Common myeloid progenitor, CD34-positive (primary cell): ENCODE measurements around the gene BARX2.
"Not testable (repeated sequence)": the region's sequence is repeated elsewhere in the genome, so short reads cannot be mapped to it uniquely, and the experiment has no call there.

Experiments
- CTCF ChIA-PET: fragments of 350-600 bp; sonication (Branson Sonifier 250); formaldehyde crosslinking; loops from one replicate; lab custom pipeline; 2021; ENCODE audit warnings: antibody characterized with exemption; lab: Charles Lee
- POLR2A ChIA-PET: fragments of 350-600 bp; sonication (Branson Sonifier 250); formaldehyde crosslinking; loops from one replicate; lab custom pipeline; 2021; ENCODE audit warnings: antibody characterized with exemption; lab: Charles Lee
- DNase-seq, 3 donors: peaks; one replicate each; pipeline versions ENCODE4 v3.0.0 to v3.0.0-alpha.2; 2013
- H3K27ac ChIP-seq, 2 experiments: 1 replicate in 1 of 2; 2 replicates in 1 of 2; pipeline ENCODE4 v1.7.0; 2013; ENCODE audit warnings: inconsistent platforms in 2 of 2, low read length in 2 of 2, mild to moderate bottlenecking in 2 of 2, low read depth in 1 of 2, moderate library complexity in 1 of 2; ENCODE audit not compliant: severe bottlenecking in 2 of 2, insufficient read depth in 1 of 2, poor library complexity in 1 of 2
- H3K27me3 ChIP-seq, 5 experiments: replicated peaks in 2 of 5; 1 replicate in 3 of 5; 2 replicates in 2 of 5; pipeline versions ENCODE4 v1.6.1 to v1.7.0; 2013; ENCODE audit warnings: low read length in 4 of 5, mild to moderate bottlenecking in 2 of 5, moderate library complexity in 2 of 5, inconsistent platforms in 1 of 5; ENCODE audit not compliant: insufficient read depth in 5 of 5, control insufficient read depth in 4 of 5
- H3K36me3 ChIP-seq, 4 experiments: 1 replicate in 2 of 4; 2 replicates in 2 of 4; pipeline versions ENCODE4 v1.6.1 to v1.7.0; 2013; ENCODE audit warnings: low read length in 3 of 4, control low read depth in 1 of 4, mild to moderate bottlenecking in 1 of 4; ENCODE audit not compliant: control insufficient read depth in 4 of 4, insufficient read depth in 4 of 4
- H3K4me1 ChIP-seq, 4 experiments: 1 replicate in 3 of 4; 2 replicates in 1 of 4; pipeline versions ENCODE4 v1.6.1 to v1.7.1; 2013; ENCODE audit warnings: low read length in 3 of 4, mild to moderate bottlenecking in 3 of 4, control low read depth in 1 of 4, inconsistent platforms in 1 of 4, moderate library complexity in 1 of 4; ENCODE audit not compliant: control insufficient read depth in 4 of 4, insufficient read depth in 4 of 4; ENCODE audit errors: control extremely low read depth in 1 of 4
- H3K4me3 ChIP-seq, 7 experiments: 1 replicate in 4 of 7; 2 replicates in 3 of 7; pipeline versions ENCODE4 v1.5.1 to v1.7.0; 2013; ENCODE audit warnings: mild to moderate bottlenecking in 7 of 7, low read length in 6 of 7, moderate library complexity in 6 of 7, inconsistent platforms in 2 of 7, low read depth in 2 of 7, control low read depth in 1 of 7; ENCODE audit not compliant: insufficient read depth in 4 of 7, control insufficient read depth in 1 of 7; ENCODE audit errors: extremely low read depth in 1 of 7
- H3K9me3 ChIP-seq, 5 experiments: 1 replicate in 4 of 5; 2 replicates in 1 of 5; pipeline versions ENCODE4 v1.6.1 to v1.7.1; 2013; ENCODE audit warnings: low read length in 4 of 5, mild to moderate bottlenecking in 2 of 5, inconsistent platforms in 1 of 5, low read depth in 1 of 5, moderate library complexity in 1 of 5; ENCODE audit not compliant: control insufficient read depth in 4 of 5, insufficient read depth in 2 of 5; ENCODE audit errors: control extremely low read depth in 1 of 5
- WGBS: methylation state at CpG from one replicate; pipeline ENCODE4 v1.1.5; 2013; ENCODE audit not compliant: insufficient coverage; 5-methylcytosine and 5-hydroxymethylcytosine counted together

Gene BARX2

DNA sequence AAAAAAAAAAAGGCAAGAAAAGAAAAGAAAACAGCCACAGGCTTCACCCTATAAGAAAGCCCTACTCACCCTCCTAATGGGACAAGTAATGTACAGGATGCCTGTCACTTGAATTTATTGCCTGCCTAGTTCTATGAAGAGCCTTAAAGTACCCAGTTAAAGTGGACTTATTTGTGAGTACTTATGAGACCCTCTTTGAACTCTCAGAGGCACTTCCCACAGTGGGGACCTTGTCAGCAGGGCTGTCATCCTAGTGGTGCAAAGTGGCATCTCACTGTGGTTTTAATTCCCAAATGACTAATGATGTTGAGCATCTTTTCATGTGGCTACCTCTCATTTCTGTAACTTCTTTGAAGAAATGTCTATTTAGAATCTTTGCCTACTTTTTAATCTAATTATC lies 41.8 kb upstream of the BARX2 start:
- DNase-seq: peak in 2 of 3 donors; percentile 54 to 56
- no peak overlapping the region for H3K4me3 ChIP-seq
- H3K27me3 ChIP-seq: no peaks in the 10 kb centered on the region
- H3K9me3 ChIP-seq: no peaks in the 10 kb centered on the region
- no peak overlapping the region for H3K27ac ChIP-seq
- POLR2A ChIA-PET: no interaction called here
- H3K4me1 ChIP-seq: peaks cover 0 to 2% (median 0%) of the 10 kb centered on the region in 4 experiments
- CTCF ChIA-PET: interaction anchor here (0.9 to 3.6 kb wide), 5 partner anchors 13 to 216 kb away, joined by 4 to 38 read pairs (median 12); no protein-coding TSS in a partner anchor
- no peaks in the 10 kb centered on the region for H3K36me3 ChIP-seq

DNA sequence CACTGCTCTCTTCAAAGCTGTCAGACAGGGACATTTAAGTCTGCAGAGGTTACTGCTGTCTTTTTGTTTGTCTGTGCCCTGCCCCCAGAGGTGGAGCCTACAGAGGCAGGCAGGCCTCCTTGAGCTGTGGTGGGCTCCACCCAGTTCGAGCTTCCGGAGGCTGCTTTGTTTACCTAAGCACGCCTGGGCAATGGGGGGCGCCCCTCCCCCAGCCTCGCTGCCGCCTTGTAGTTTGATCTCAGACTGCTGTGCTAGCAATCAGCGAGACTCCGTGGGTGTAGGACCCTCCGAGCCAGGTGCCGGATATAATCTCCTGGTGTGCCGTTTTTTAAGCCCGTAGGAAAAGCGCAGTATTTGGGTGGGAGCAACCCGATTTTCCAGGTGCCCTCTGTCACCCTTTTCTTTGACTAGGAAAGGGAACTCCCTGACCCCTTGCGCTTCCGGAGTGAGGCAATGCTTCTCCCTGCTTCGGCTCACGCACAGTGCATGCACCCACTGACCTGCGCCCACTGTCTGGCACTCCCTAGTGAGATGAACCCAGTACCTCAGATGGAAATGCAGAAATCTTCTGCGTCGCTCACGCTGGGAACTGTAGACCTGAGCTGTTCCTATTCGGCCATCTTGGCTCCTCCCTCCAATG lies 31.2 kb upstream of the BARX2 start:
- H3K9me3 ChIP-seq, H3K4me1 ChIP-seq, H3K27me3 ChIP-seq, H3K36me3 ChIP-seq, DNase-seq, POLR2A ChIA-PET, CTCF ChIA-PET, H3K4me3 ChIP-seq, H3K27ac ChIP-seq: not testable (repeated sequence)
- 76% methylated on average over 19 of the region's 23 CpGs for WGBS

DNA sequence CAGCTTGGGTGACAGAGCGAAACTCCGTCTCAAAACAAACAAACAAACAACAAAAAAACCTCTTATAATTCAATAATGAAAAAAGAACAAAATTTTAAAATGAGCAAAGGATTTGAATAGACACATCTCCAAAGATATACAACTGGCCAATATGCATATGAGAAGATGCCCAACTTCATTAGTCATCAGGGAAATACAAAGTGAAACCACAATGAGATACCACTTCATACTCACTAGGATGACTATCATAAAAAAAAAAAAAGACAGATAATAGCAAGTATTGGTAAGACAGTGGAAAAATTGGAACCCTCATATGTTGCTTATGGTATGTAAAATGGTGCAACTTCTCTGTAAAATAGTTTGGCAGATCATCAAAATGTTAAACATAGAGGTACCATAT lies 28.7 kb upstream of the BARX2 start:
- ChIA-PET POLR2A (no interaction called here), CTCF (no interaction called here)
- WGBS: no CpG with 5 or more reads among the region's 2 CpGs
- H3K27me3 ChIP-seq: peaks cover 0 to 12% (median 2%) of the 10 kb centered on the region in 5 experiments
- H3K9me3 ChIP-seq: peaks cover 0 to 3% (median 0%) of the 10 kb centered on the region in 5 experiments
- no peaks in the 10 kb centered on the region for H3K4me1 ChIP-seq
- H3K36me3 ChIP-seq: no peaks in the 10 kb centered on the region
- H3K27ac ChIP-seq: no peak overlapping the region
- DNase-seq: no peak
- no peak overlapping the region for H3K4me3 ChIP-seq

DNA sequence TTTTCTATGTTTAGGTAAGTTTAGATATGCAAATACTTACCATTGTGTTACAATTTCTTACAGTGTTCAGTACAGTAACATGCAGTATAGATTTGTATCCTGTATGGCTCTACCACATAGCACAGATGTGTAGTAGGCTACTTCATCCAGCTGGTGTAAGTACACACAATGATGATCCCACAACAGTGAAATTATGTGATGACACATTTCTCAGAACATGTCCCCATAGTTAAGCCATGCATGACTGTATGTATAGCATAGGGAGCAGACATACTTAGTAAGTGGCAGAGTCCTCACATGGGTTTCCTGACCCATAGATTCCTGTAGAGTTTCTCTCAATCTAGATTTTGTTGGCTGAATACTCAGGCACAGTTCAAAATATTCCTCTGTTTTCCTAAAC lies 26.8 kb upstream of the BARX2 start:
- H3K27me3 ChIP-seq: peaks cover 0 to 22% (median 5%) of the 10 kb centered on the region in 5 experiments
- H3K27ac ChIP-seq: no peak overlapping the region
- CTCF ChIA-PET: no interaction called here
- no peak overlapping the region for H3K4me3 ChIP-seq
- no peaks in the 10 kb centered on the region for H3K4me1 ChIP-seq
- H3K9me3 ChIP-seq: peaks cover 0 to 3% (median 0%) of the 10 kb centered on the region in 5 experiments
- POLR2A ChIA-PET: no interaction called here
- DNase-seq: no peak
- H3K36me3 ChIP-seq: no peaks in the 10 kb centered on the region

DNA sequence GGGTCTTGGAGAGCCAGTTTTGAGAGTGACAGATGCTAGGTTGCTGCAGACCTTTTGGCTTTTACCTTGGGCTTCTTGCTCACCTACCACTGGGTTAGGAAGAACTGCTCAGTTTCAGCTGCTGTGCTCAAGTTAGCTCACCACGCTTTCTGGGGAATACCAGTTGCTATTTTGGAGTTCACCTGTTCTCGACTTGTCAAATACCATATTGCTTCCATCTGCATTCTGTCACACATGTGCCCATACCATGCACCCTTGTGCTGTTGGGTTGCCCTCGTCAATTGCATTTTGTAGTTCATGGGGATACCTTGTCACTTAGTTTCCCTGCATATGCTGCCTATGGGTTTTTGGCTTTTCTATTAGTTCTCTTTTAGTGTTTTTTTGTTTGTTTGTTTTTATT lies 23.0 kb upstream of the BARX2 start:
- peaks cover 0 to 39% (median 5%) of the 10 kb centered on the region in 5 experiments for H3K27me3 ChIP-seq

DNA sequence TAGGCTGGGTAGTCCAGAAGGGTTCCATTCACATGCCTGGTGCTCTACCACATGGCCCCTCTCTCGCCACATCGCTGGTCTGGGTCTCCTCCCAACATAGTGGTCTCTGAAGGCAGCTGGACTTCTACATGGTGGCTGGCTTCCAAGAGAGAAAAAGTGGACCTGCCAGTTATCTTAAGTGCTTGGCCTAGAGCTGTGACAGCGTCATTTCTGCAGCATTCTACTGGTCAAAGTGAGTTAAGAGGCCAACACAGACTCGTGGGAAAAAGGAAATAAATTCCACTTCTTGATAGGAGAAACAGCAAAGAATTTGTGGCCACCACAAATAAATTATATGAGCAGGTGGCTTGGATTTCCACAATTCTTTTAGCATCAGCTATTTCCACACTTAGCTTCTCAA lies 21.0 kb upstream of the BARX2 start:
- ChIA-PET CTCF (interaction anchor here (1.0 kb wide), 1 partner anchor 396 kb away, joined by 3 read pairs; no protein-coding TSS in a partner anchor), POLR2A (no interaction called here)
- no peak for DNase-seq
- H3K4me1 ChIP-seq: no peaks in the 10 kb centered on the region
- peaks cover 0 to 4% (median 0%) of the 10 kb centered on the region in 5 experiments for H3K9me3 ChIP-seq
- peaks cover 0 to 36% (median 4%) of the 10 kb centered on the region in 5 experiments for H3K27me3 ChIP-seq
- no peaks in the 10 kb centered on the region for H3K36me3 ChIP-seq
- no peak overlapping the region for H3K27ac ChIP-seq
- 47% methylated on average over 2 of the region's 4 CpGs for WGBS
- no peak overlapping the region for H3K4me3 ChIP-seq

More for the DNA sequence above, 23.0 kb upstream of the BARX2 start:
- Histone ChIP-seq H3K27ac (no peak overlapping the region), H3K9me3 (no peaks in the 10 kb centered on the region), H3K4me3 (no peak overlapping the region), H3K36me3 (no peaks in the 10 kb centered on the region), H3K4me1 (no peaks in the 10 kb centered on the region)
- 88% methylated on average over 3 of the region's 3 CpGs for WGBS
- ChIA-PET POLR2A (no interaction called here), CTCF (interaction anchor here (0.6 kb wide), 1 partner anchor 24 kb away, joined by 3 read pairs; no protein-coding TSS in a partner anchor)
- DNase-seq: no peak

DNA sequence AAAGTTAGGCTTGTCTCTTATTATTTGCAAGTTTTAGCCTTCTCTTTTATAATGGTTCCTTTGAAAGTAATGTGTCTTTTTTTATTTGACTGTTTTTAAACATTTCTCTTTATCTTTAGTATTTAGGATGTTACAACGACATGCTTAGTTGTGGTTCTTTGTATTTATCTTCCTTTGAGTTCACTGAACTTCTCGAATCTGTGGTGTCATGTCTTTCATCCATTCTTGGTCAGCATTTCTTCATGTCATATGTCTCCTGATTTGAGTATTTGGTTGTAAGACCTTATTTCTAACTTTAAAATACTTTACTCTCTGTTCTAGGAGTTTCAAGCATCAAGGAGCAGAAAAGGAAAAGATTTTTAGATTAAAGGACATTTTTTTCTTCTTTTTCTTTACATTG lies 15.9 kb upstream of the BARX2 start:
- CTCF ChIA-PET: interaction anchor here (0.8 kb wide), 1 partner anchor 136 kb away, joined by 3 read pairs; no protein-coding TSS in a partner anchor
- Histone ChIP-seq H3K4me1 (no peaks in the 10 kb centered on the region), H3K27ac (no peak overlapping the region), H3K27me3 (peaks cover 8 to 46% (median 18%) of the 10 kb centered on the region in 5 experiments), H3K36me3 (no peaks in the 10 kb centered on the region), H3K9me3 (peaks cover 0 to 14% (median 0%) of the 10 kb centered on the region in 5 experiments), H3K4me3 (no peak overlapping the region)
- POLR2A ChIA-PET: interaction anchor here (0.6 kb wide), 1 partner anchor 121 kb away, joined by 3 read pairs; no protein-coding TSS in a partner anchor
- no CpG with 5 or more reads among the region's 2 CpGs for WGBS
- no peak for DNase-seq
